Adrenal gland (tissue), 5 donors: ENCODE measurements around the gene CGN.

Experiments
- POLR2A ChIP-seq, 2 donors: fragments of 450-650 bp; IDR thresholded peaks; one replicate each; pipeline ENCODE4 v1.6.1; 2017; ENCODE audit warnings: antibody characterized with exemption in 2 of 2, mild to moderate bottlenecking in 2 of 2, moderate library complexity in 1 of 2
- TF ChIP-seq, protein P1 (sequence below), 6 experiments: fragments of 450-650 bp in 4 of 6; fragments of 200-600 bp in 2 of 6; sonication (generic) in 1 of 6; IDR thresholded peaks; 1 replicate in 5 of 6; 2 replicates in 1 of 6; pipeline versions ENCODE4 v1.5.1 to v1.8.0; 2016 to 2021; ENCODE audit warnings: antibody characterized with exemption in 6 of 6, mild to moderate bottlenecking in 2 of 6, moderate library complexity in 1 of 6
- donor health status: DM: no; HTN: no; CAD: no.

DNA sequence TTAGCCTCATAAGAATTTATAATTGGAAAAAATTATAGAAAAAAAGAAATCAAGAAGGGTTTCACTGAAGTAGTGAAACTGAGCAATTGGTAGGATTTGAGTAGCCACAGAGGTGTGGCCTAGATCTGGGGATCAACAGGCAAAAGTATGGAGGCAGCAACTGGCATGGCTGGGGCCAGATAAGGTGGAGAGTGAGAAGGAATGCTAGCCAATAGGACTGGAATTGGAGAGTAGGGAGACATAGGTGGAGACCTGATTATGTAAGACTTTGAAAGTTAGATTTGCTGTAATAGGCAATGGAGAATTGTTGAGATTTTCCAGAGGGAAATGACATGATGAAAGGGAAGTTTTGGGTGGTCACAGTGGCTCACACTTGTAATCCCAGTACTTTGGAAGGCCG lies 24.6 kb upstream of the CGN start:
- TF ChIP-seq, protein P1, sequence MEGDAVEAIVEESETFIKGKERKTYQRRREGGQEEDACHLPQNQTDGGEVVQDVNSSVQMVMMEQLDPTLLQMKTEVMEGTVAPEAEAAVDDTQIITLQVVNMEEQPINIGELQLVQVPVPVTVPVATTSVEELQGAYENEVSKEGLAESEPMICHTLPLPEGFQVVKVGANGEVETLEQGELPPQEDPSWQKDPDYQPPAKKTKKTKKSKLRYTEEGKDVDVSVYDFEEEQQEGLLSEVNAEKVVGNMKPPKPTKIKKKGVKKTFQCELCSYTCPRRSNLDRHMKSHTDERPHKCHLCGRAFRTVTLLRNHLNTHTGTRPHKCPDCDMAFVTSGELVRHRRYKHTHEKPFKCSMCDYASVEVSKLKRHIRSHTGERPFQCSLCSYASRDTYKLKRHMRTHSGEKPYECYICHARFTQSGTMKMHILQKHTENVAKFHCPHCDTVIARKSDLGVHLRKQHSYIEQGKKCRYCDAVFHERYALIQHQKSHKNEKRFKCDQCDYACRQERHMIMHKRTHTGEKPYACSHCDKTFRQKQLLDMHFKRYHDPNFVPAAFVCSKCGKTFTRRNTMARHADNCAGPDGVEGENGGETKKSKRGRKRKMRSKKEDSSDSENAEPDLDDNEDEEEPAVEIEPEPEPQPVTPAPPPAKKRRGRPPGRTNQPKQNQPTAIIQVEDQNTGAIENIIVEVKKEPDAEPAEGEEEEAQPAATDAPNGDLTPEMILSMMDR (IDR thresholded peaks at IDR 0.05): no peak
- no peak for TF ChIP-seq POLR2A (IDR thresholded peaks at IDR 0.05)
